Lung (tissue), 12 donors: ENCODE data around the gene ANLN. TPM values are rescaled to one million over a fixed set of nuclear protein-coding genes. Genes with fewer than 3 reads are reported as not detected.

Experiments
- ATAC-seq: fragments of 200-7000 bp; cut with Tn5 transposase; one replicate; pipeline ENCODE4 v1.9.1; 2020; ENCODE audit warnings: moderate number of reproducible peaks; ENCODE audit not compliant: insufficient read depth, low FRiP score
- DNase-seq, 3 donors: peaks; one replicate each; pipeline ENCODE4 v3.0.0-alpha.2; 2013 to 2017
- H3K27ac ChIP-seq, 2 donors: one replicate each; pipeline ENCODE4 v1.5.1; 2013; ENCODE audit warnings: mild to moderate bottlenecking in 2 of 2, moderate library complexity in 2 of 2, control low read depth in 1 of 2, inconsistent platforms in 1 of 2, low read depth in 1 of 2, low read length in 1 of 2
- H3K27me3 ChIP-seq, 3 donors: one replicate each; pipeline ENCODE4 v1.5.1; 2013; ENCODE audit warnings: low read length in 2 of 3; ENCODE audit not compliant: control insufficient read depth in 3 of 3, insufficient read depth in 3 of 3
- H3K36me3 ChIP-seq, 4 donors: one replicate each; pipeline ENCODE4 v1.5.1; 2013; ENCODE audit warnings: low read length in 4 of 4, mild to moderate bottlenecking in 1 of 4, moderate library complexity in 1 of 4; ENCODE audit not compliant: control insufficient read depth in 4 of 4, insufficient read depth in 4 of 4
- H3K4me1 ChIP-seq, 5 donors: one replicate each; pipeline ENCODE4 v1.5.1; 2013; ENCODE audit warnings: low read length in 5 of 5, mild to moderate bottlenecking in 2 of 5, moderate library complexity in 1 of 5; ENCODE audit not compliant: control insufficient read depth in 5 of 5, insufficient read depth in 5 of 5
- H3K4me3 ChIP-seq: one replicate; pipeline ENCODE4 v1.5.1; 2013; ENCODE audit warnings: mild to moderate bottlenecking, control low read depth, moderate library complexity
- H3K9ac ChIP-seq, 2 donors: one replicate each; pipeline ENCODE4 v1.5.1; 2013; ENCODE audit warnings: low read length in 2 of 2, control low read depth in 1 of 2; ENCODE audit not compliant: insufficient read depth in 1 of 2
- H3K9me3 ChIP-seq, 4 donors: one replicate each; pipeline ENCODE4 v1.5.1; 2013; ENCODE audit warnings: low read length in 3 of 4, mild to moderate bottlenecking in 1 of 4, moderate library complexity in 1 of 4; ENCODE audit not compliant: control insufficient read depth in 4 of 4, insufficient read depth in 3 of 4
- WGBS, 2 donors: extraction: QIAGEN DNeasy Blood & Tissue Kit; methylation state at CpG; one replicate each; pipeline ENCODE4 v1.1.7; 2013; 5-methylcytosine and 5-hydroxymethylcytosine counted together
- polyA plus RNA-seq, 2 donors: library from polyadenylated mRNA; stranded (reverse); fragments of 200-250 nt; gene quantifications; one replicate each; pipeline ENCODE4 v1.2.1, GENCODE V29; 2013
- total RNA-seq, 2 donors: library from RNA; depleted of rRNA in 1 of 2; stranded (reverse); fragments of >200 nt in 1 of 2; gene quantifications; one replicate each; pipeline ENCODE4 v1.2.1, GENCODE V29; 2014 to 2021
- TF ChIP-seq, protein P1 (sequence below): IDR thresholded peaks from 2 replicates; pipeline ENCODE4 v1.5.1; 2012; ENCODE audit warnings: mild to moderate bottlenecking; ENCODE audit errors: control extremely low read depth, extremely low read depth
- donor health status: control.
- donor health status: control.
- donor health status: Bipolar disorder and iron deficiency.
- donor health status: healthy.
- donor health status: DM: yes; HTN: yes; CAD: no.

Gene ANLN
- total and polyA plus RNA-seq, 4 donors = 1.4 to 13.8 (median 3.2) TPM

DNA sequence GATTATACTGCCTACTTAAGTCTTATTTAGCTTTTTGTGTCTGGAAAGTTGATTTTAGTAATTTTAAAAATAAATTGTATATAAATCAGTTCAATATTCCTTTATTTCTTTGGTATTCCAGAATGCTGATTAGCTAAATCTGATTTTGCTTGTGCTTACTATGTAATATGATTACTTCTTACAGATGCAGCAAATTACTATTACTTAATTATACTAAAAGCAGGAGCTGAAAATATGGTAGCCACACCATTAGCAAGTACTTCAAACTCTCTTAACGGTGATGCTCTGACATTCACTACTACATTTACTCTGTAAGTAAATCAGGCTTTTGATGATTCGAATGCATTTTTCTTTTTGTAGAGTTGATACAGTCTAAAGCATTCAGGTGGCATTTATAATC is 34.0 kb downstream of the ANLN start:
- no peak overlapping the region for H3K9ac ChIP-seq
- 98 to 99% methylated on average over 2 of the region's 2 CpGs for WGBS, 2 donors
- H3K4me1 ChIP-seq = no peaks in the 10 kb centered on the region

DNA sequence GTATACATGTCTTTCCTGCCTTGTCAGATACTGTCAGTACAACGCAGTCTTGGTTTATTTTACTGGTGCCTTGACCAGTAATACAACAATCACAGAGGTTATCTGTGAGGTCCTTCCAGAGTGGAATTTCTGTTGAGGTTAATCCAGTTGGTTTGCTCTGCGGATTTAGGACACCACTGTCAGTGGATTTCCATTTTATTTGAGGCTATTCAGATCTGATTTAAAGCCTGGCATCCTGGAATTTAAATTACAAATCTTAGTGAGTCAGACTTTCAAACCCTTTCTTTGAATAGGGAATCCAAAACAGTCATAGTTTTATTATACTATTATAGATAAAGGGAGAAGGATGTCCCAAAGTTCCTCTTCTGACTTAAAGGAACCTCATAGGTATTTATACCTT is 40.5 kb downstream of the ANLN start:
- Histone ChIP-seq H3K4me3 (no peak overlapping the region), H3K9ac (no peak overlapping the region), H3K36me3 (peaks cover 0 to 22% (median 6%) of the 10 kb centered on the region in 4 donors), H3K4me1 (no peaks in the 10 kb centered on the region), H3K9me3 (peaks cover 0 to 4% (median under 1%) of the 10 kb centered on the region in 4 donors), H3K27ac (no peak overlapping the region), H3K27me3 (no peaks in the 10 kb centered on the region)
- no peak for DNase-seq
- WGBS, 2 donors = 82 to 91% methylated on average over 2 of the region's 2 CpGs
- TF ChIP-seq, protein P1, sequence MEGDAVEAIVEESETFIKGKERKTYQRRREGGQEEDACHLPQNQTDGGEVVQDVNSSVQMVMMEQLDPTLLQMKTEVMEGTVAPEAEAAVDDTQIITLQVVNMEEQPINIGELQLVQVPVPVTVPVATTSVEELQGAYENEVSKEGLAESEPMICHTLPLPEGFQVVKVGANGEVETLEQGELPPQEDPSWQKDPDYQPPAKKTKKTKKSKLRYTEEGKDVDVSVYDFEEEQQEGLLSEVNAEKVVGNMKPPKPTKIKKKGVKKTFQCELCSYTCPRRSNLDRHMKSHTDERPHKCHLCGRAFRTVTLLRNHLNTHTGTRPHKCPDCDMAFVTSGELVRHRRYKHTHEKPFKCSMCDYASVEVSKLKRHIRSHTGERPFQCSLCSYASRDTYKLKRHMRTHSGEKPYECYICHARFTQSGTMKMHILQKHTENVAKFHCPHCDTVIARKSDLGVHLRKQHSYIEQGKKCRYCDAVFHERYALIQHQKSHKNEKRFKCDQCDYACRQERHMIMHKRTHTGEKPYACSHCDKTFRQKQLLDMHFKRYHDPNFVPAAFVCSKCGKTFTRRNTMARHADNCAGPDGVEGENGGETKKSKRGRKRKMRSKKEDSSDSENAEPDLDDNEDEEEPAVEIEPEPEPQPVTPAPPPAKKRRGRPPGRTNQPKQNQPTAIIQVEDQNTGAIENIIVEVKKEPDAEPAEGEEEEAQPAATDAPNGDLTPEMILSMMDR = no peak
- no peak for ATAC-seq

More for the DNA sequence above, 34.0 kb downstream of the ANLN start:
- TF ChIP-seq, protein P1 = no peak
- H3K36me3 ChIP-seq = peaks cover 0 to 23% (median 8%) of the 10 kb centered on the region in 4 donors
- H3K27ac ChIP-seq = no peak overlapping the region
- no peak for DNase-seq
- no peak for ATAC-seq
- no peaks in the 10 kb centered on the region for H3K9me3 ChIP-seq
- no peaks in the 10 kb centered on the region for H3K27me3 ChIP-seq
- H3K4me3 ChIP-seq = no peak overlapping the region

DNA sequence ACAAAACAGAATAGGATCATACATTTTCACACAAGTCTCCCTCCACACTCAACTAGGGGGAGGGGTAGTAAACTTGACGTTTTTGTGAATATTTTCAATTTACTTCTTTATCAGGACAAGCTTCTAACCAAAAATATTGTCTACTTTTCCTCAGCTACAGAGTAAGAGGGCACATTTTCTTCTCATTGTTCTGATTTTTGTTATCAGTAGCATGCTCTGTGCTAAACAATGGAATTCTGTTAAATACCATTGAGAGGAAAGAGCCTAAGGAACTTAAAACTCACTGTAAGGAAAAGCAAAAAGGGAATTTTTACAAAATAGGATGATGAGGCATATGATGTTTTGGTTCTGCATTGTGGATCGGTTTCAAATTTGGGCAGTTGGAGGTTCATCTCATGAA is 41.2 kb downstream of the ANLN start:
- Histone ChIP-seq H3K36me3 (peaks cover 0 to 22% (median 6%) of the 10 kb centered on the region in 4 donors), H3K27me3 (no peaks in the 10 kb centered on the region), H3K9ac (no peak overlapping the region), H3K9me3 (peaks cover 0 to 4% (median under 1%) of the 10 kb centered on the region in 4 donors), H3K27ac (no peak overlapping the region), H3K4me3 (no peak overlapping the region), H3K4me1 (no peaks in the 10 kb centered on the region)
- WGBS, 2 donors = 83 to 92% methylated on average over 2 of the region's 2 CpGs
- TF ChIP-seq, protein P1 = no peak
- DNase-seq (no peak), ATAC-seq (no peak)

DNA sequence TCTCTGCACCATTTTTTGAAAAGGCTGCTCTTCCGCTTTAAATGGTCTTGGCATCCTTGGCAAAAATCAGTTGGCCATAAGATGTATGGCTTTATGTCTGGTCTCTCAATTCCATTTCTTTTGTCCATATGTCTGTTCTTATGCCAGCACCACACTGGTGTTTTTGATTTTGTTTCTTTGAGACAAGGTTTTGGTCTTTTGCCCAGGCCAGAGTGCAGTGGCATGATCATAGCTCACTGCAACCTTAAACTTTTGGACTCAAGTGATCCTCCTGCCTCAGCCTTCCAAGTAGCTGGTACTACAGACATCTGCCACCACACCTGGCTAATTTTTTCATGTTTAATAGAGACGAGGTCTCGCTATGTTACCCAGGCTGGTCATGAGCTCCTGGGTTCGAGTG is 48.5 kb downstream of the ANLN start:
- H3K4me3 ChIP-seq = no peak overlapping the region
- no peak for ATAC-seq
- no peaks in the 10 kb centered on the region for H3K9me3 ChIP-seq
- peaks cover 0 to 3% (median 0%) of the 10 kb centered on the region in 5 donors for H3K4me1 ChIP-seq
- no peaks in the 10 kb centered on the region for H3K27me3 ChIP-seq
- H3K9ac ChIP-seq = no peak overlapping the region
- 95 to 98% methylated on average over 4 of the region's 4 CpGs for WGBS, 2 donors
- DNase-seq = no peak
- H3K36me3 ChIP-seq = peaks cover 0 to 16% (median under 1%) of the 10 kb centered on the region in 4 donors
- no peak overlapping the region for H3K27ac ChIP-seq
- TF ChIP-seq, protein P1 = no peak
